Brain microvascular endothelial cell (primary cell): ENCODE data around the gene GOLGA6C.
"Not testable (repeated sequence)": the region's sequence is repeated elsewhere in the genome, so short reads cannot be mapped to it uniquely, and the experiment has no call there.

Experiments used
- DNase-seq: peaks from one replicate; pipeline ENCODE4 v3.0.0-alpha.2; 2020
- H3K27ac ChIP-seq: fragments of 250-450 bp; sonication (Bioruptor Pico); 2 replicates; pipeline ENCODE4 v1.5.1; 2020; ENCODE audit warnings: mild to moderate bottlenecking, moderate library complexity
- H3K27me3 ChIP-seq: fragments of 250-450 bp; sonication (Bioruptor Pico); replicated peaks from 2 replicates; pipeline ENCODE4 v1.5.1; 2020; ENCODE audit warnings: mild to moderate bottlenecking
- H3K36me3 ChIP-seq: fragments of 250-450 bp; sonication (Bioruptor Pico); replicated peaks from 2 replicates; pipeline ENCODE4 v1.5.1; 2020; ENCODE audit warnings: mild to moderate bottlenecking
- H3K4me3 ChIP-seq: 2 replicates; pipeline ENCODE4 v1.5.1; 2011; ENCODE audit warnings: low read depth, mild to moderate bottlenecking, control low read depth, low read length, moderate library complexity
- CTCF ChIP-seq: IDR thresholded peaks from 2 replicates; pipeline ENCODE4 v1.5.1; 2011; ENCODE audit warnings: low read depth, mild to moderate bottlenecking, moderate library complexity, low read length, control low read depth, inconsistent platforms; ENCODE audit errors: missing control alignments
- in situ Hi-C: cut with HindIII; loops from 2 replicates; pipeline ENCODE4 v1.10.0; 2017; ENCODE audit warnings: low sequenced_read_pairs, low pct_ligation_motif_present

Gene GOLGA6C

GRCh38 chr15:75235051-75235673 lies 23.0 kb upstream of the GOLGA6C start:
- Histone ChIP-seq H3K27ac (no peak overlapping the region), H3K4me3 (no peak overlapping the region), H3K36me3 (no peaks in the 10 kb centered on the region), H3K27me3 (peaks cover 4% of the 10 kb centered on the region)
- no peak for TF ChIP-seq CTCF
- in situ Hi-C loops, result no loop called here
- no peak for DNase-seq

- no peak for DNase-seq
Measured at GRCh38 chr15:75235760-75236729, 22.1 kb upstream of the GOLGA6C start.

GRCh38 chr15:75237316-75237982 lies 20.7 kb upstream of the GOLGA6C start:
- TF ChIP-seq CTCF, result no peak
- peaks cover 4% of the 10 kb centered on the region for H3K27me3 ChIP-seq
- no peak for DNase-seq
- no peaks in the 10 kb centered on the region for H3K36me3 ChIP-seq
- no peak overlapping the region for H3K27ac ChIP-seq
- no peak overlapping the region for H3K4me3 ChIP-seq
- in situ Hi-C loops, result no loop called here

More at GRCh38 chr15:75235760-75236729, 22.1 kb upstream of the GOLGA6C start:
- H3K36me3 ChIP-seq, result no peaks in the 10 kb centered on the region
- TF ChIP-seq CTCF, result no peak
- no peak overlapping the region for H3K27ac ChIP-seq
- peaks cover 4% of the 10 kb centered on the region for H3K27me3 ChIP-seq
- H3K4me3 ChIP-seq, result no peak overlapping the region
- in situ Hi-C loops, result no loop called here

- DNase-seq, result no peak
- no peak overlapping the region for H3K4me3 ChIP-seq
- in situ Hi-C loops, result no loop called here
- H3K27me3 ChIP-seq, result peaks cover 4% of the 10 kb centered on the region
- H3K36me3 ChIP-seq, result no peaks in the 10 kb centered on the region
- H3K27ac ChIP-seq, result no peak overlapping the region
- no peak for TF ChIP-seq CTCF
Measured at GRCh38 chr15:75238150-75238549, 20.0 kb upstream of the GOLGA6C start.

- DNase-seq, in situ Hi-C loops, H3K4me3 ChIP-seq, H3K27ac ChIP-seq, H3K36me3 ChIP-seq: not testable (repeated sequence)
- peaks cover 16% of the 10 kb centered on the region for H3K27me3 ChIP-seq
Measured at GRCh38 chr15:75245741-75246140, 12.4 kb upstream of the GOLGA6C start.

- in situ Hi-C loops, result not testable (repeated sequence)
Measured at GRCh38 chr15:75248991-75249390, 9.1 kb upstream of the GOLGA6C start.

More at GRCh38 chr15:75248991-75249390, 9.1 kb upstream of the GOLGA6C start:
- peaks cover 16% of the 10 kb centered on the region for H3K27me3 ChIP-seq
- H3K27ac ChIP-seq, H3K4me3 ChIP-seq, DNase-seq, H3K36me3 ChIP-seq: not testable (repeated sequence)
